Sigmoid colon (tissue), 3 donors: ENCODE measurements around the gene CEP250.
"Not testable (repeated sequence)": the region's sequence is repeated elsewhere in the genome, so short reads cannot be mapped to it uniquely, and the experiment has no call there.

ENCODE experiments used
- CTCF ChIP-seq, 4 experiments: fragments of 450-650 bp in 3 of 4; fragments of 200-600 bp in 1 of 4; IDR thresholded peaks; one replicate each; pipeline ENCODE4 v1.5.1; 2016 to 2019; ENCODE audit warnings: antibody characterized with exemption in 4 of 4, mild to moderate bottlenecking in 3 of 4, moderate library complexity in 2 of 4
- POLR2A ChIP-seq, 2 donors: fragments of 450-650 bp; IDR thresholded peaks; one replicate each; pipeline ENCODE4 v1.6.1; 2016; ENCODE audit warnings: antibody characterized with exemption in 2 of 2, mild to moderate bottlenecking in 2 of 2, moderate library complexity in 2 of 2

- not testable (repeated sequence) for TF ChIP-seq CTCF, POLR2A (IDR thresholded peaks at IDR 0.05)
Observed at GRCh38 chr20:35457539-35457938, 2.1 kb downstream of the CEP250 start.
